ENCODE measurements around the gene KCNQ1. TPM values are rescaled to one million over a fixed set of nuclear protein-coding genes. Genes with fewer than 3 reads are reported as not detected.
"Not testable (repeated sequence)": the region's sequence is repeated elsewhere in the genome, so short reads cannot be mapped to it uniquely, and the experiment has no call there.

Gene KCNQ1
- total RNA-seq, 2 experiments from 2014 or later = 4.3 to 9.2 TPM

- H3K9me3 Mint-ChIP-seq (ENCODE audit: low read depth) = peaks cover 15% of the 10 kb centered on the region
- ATAC-seq (no peak), DNase-seq (no peak)
- no peak overlapping the region for H3K27ac Mint-ChIP-seq
- CTCF ChIA-PET = interaction anchor here (1.4 kb wide), 1 partner anchor 45 kb away, joined by 3 read pairs; no protein-coding TSS in a partner anchor
- H3K4me3 Mint-ChIP-seq = no peak overlapping the region
- peaks cover 13% of the 10 kb centered on the region for H3K36me3 Mint-ChIP-seq
- peaks cover 21% of the 10 kb centered on the region for H3K27me3 Mint-ChIP-seq
- no peaks in the 10 kb centered on the region for H3K4me1 Mint-ChIP-seq
Observed at GRCh38 chr11:2488004-2488403, 43.2 kb downstream of the KCNQ1 start.

GRCh38 chr11:2489083-2489482 lies 44.3 kb downstream of the KCNQ1 start:
- Mint-ChIP-seq H3K27me3 (peaks cover 27% of the 10 kb centered on the region), H3K4me1 (no peaks in the 10 kb centered on the region), H3K27ac (no peak overlapping the region), H3K9me3 (ENCODE audit: low read depth) (peaks cover 15% of the 10 kb centered on the region), H3K4me3 (no peak overlapping the region), H3K36me3 (peaks cover 13% of the 10 kb centered on the region)
- ATAC-seq = no peak
- CTCF ChIA-PET = interaction anchor here (1.4 kb wide), 1 partner anchor 44 kb away, joined by 3 read pairs; no protein-coding TSS in a partner anchor
- DNase-seq = no peak

- peaks cover 45% of the 10 kb centered on the region for H3K27me3 Mint-ChIP-seq
- H3K4me1 Mint-ChIP-seq, DNase-seq, ATAC-seq, CTCF ChIA-PET, H3K4me3 Mint-ChIP-seq, H3K27ac Mint-ChIP-seq: not testable (repeated sequence)
- peaks cover 18% of the 10 kb centered on the region for H3K36me3 Mint-ChIP-seq
- H3K9me3 Mint-ChIP-seq (ENCODE audit: low read depth) = peaks cover 32% of the 10 kb centered on the region
Observed at GRCh38 chr11:2497951-2498350, 53.1 kb downstream of the KCNQ1 start.

- CTCF ChIA-PET = no interaction called here
- Mint-ChIP-seq H3K4me3 (no peak overlapping the region), H3K27ac (no peak overlapping the region), H3K9me3 (ENCODE audit: low read depth) (peaks cover 32% of the 10 kb centered on the region), H3K4me1 (no peaks in the 10 kb centered on the region), H3K36me3 (peaks cover 18% of the 10 kb centered on the region), H3K27me3 (peaks cover 43% of the 10 kb centered on the region)
- DNase-seq (no peak), ATAC-seq (no peak)
Observed at GRCh38 chr11:2498750-2499149, 53.9 kb downstream of the KCNQ1 start.

GRCh38 chr11:2507212-2507901 lies 62.5 kb downstream of the KCNQ1 start:
- Mint-ChIP-seq H3K27me3 (peaks cover 7% of the 10 kb centered on the region), H3K9me3 (ENCODE audit: low read depth) (peaks cover 2% of the 10 kb centered on the region), H3K27ac (no peak overlapping the region), H3K4me1 (peaks cover 7% of the 10 kb centered on the region), H3K36me3 (no peaks in the 10 kb centered on the region), H3K4me3 (no peak overlapping the region)
- CTCF ChIA-PET = no interaction called here
- ATAC-seq (no peak), DNase-seq (no peak)

- no peak overlapping the region for H3K27ac Mint-ChIP-seq
- peaks cover under 1% of the 10 kb centered on the region for H3K27me3 Mint-ChIP-seq
- peaks cover 7% of the 10 kb centered on the region for H3K4me1 Mint-ChIP-seq
- no peaks in the 10 kb centered on the region for H3K9me3 Mint-ChIP-seq (ENCODE audit: low read depth)
- ATAC-seq (no peak), DNase-seq (no peak)
- H3K4me3 Mint-ChIP-seq = no peak overlapping the region
- CTCF ChIA-PET = no interaction called here
- H3K36me3 Mint-ChIP-seq = no peaks in the 10 kb centered on the region
Observed at GRCh38 chr11:2507945-2508749, 63.3 kb downstream of the KCNQ1 start.

GRCh38 chr11:2508793-2509192 lies 64.0 kb downstream of the KCNQ1 start:
- no peak overlapping the region for H3K4me3 Mint-ChIP-seq
- H3K27me3 Mint-ChIP-seq = no peaks in the 10 kb centered on the region
- no peak for ATAC-seq
- H3K36me3 Mint-ChIP-seq = no peaks in the 10 kb centered on the region
- H3K4me1 Mint-ChIP-seq = peaks cover 7% of the 10 kb centered on the region
- no peak overlapping the region for H3K27ac Mint-ChIP-seq
- H3K9me3 Mint-ChIP-seq (ENCODE audit: low read depth) = no peaks in the 10 kb centered on the region
- CTCF ChIA-PET = no interaction called here
- no peak for DNase-seq

- Mint-ChIP-seq H3K27me3 (no peaks in the 10 kb centered on the region), H3K9me3 (ENCODE audit: low read depth) (no peaks in the 10 kb centered on the region), H3K4me1 (peaks cover 7% of the 10 kb centered on the region), H3K4me3 (no peak overlapping the region), H3K36me3 (no peaks in the 10 kb centered on the region), H3K27ac (no peak overlapping the region)
- CTCF ChIA-PET = interaction anchor here (0.9 to 1.2 kb wide), 2 partner anchors 23 to 89 kb away, joined by 3 to 4 read pairs; no protein-coding TSS in a partner anchor
- DNase-seq = peak; percentile 31
- no peak for ATAC-seq
Observed at GRCh38 chr11:2509481-2510001, 64.7 kb downstream of the KCNQ1 start.

GRCh38 chr11:2510626-2511402 lies 66.0 kb downstream of the KCNQ1 start:
- H3K27ac Mint-ChIP-seq = no peak overlapping the region

GRCh38 chr11:2511421-2512369 lies 66.9 kb downstream of the KCNQ1 start:
- Mint-ChIP-seq H3K27me3 (no peaks in the 10 kb centered on the region), H3K4me1 (peaks cover 7% of the 10 kb centered on the region), H3K9me3 (ENCODE audit: low read depth) (no peaks in the 10 kb centered on the region), H3K36me3 (no peaks in the 10 kb centered on the region), H3K4me3 (no peak overlapping the region), H3K27ac (no peak overlapping the region)
- CTCF ChIA-PET = no interaction called here
- DNase-seq = peak; percentile 29
- no peak for ATAC-seq

More at GRCh38 chr11:2510626-2511402, 66.0 kb downstream of the KCNQ1 start:
- CTCF ChIA-PET = interaction anchor here (1.2 kb wide), 1 partner anchor 22 kb away, joined by 4 read pairs; no protein-coding TSS in a partner anchor
- H3K36me3 Mint-ChIP-seq = no peaks in the 10 kb centered on the region
- no peaks in the 10 kb centered on the region for H3K9me3 Mint-ChIP-seq (ENCODE audit: low read depth)
- no peak overlapping the region for H3K4me3 Mint-ChIP-seq
- H3K27me3 Mint-ChIP-seq = no peaks in the 10 kb centered on the region
- peak; percentile 33 for DNase-seq
- peaks cover 7% of the 10 kb centered on the region for H3K4me1 Mint-ChIP-seq
- no peak for ATAC-seq

GRCh38 chr11:2512431-2513407 lies 67.9 kb downstream of the KCNQ1 start:
- CTCF ChIA-PET = no interaction called here
- no peak for ATAC-seq
- Mint-ChIP-seq H3K36me3 (no peaks in the 10 kb centered on the region), H3K27me3 (no peaks in the 10 kb centered on the region), H3K27ac (no peak overlapping the region), H3K9me3 (ENCODE audit: low read depth) (no peaks in the 10 kb centered on the region), H3K4me1 (peaks cover 7% of the 10 kb centered on the region), H3K4me3 (no peak overlapping the region)
- peak; percentile 33 for DNase-seq
